NCI-H1417 (cell line): ENCODE results near the gene RAB3C.
A peak's percentile ranks its signal among the peaks of the same experiment; 100 is the strongest.
"Not testable (repeated sequence)": the region's sequence is repeated elsewhere in the genome, so short reads cannot be mapped to it uniquely, and the experiment has no call there.

Experiments
- DNase-seq, 3 experiments: peaks; one replicate each; lab custom pipeline; 2025; lab: John Stamatoyannopoulos, UW

The RAB3C gene

DNA sequence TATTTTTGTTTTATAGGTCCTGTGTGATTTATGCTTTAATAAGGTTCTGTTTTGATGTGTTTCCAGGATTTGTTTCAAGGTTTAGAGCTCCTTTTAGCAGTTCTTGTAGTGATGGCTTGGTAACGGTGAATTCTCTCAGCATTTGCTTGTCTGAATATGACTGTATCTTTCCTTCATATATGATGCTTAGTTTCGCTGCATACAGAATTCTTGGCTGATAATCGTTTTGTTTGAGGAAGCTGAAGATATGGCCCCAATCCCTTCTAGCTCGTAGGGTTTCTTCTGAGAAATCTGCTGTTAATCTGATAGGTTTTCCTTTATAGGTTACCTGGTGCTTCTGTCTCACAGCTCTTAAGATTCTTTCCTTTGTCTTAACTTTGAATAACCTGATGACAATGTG is 20.0 kb downstream of the RAB3C start:
- DNase-seq: not testable (repeated sequence)

DNA sequence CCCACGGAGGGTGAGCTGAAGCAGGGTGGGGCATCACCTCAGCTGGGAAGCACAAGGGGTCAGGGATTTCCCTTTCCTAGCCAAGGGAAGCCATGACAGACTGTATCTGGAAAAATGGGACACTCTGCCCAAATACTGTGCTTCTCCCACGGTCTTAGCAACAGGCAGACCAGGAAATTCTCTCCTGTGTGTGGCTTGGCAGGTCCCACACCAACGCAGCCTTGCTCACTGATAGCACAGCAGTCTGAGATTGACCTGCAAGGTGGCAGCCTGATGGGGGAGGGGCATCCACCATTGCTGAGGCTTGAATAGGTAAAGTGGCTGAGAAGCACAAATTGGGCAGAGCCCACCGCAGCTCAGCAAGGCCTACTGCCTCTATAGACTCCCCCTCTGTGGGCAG is 23.2 kb downstream of the RAB3C start:
- no peak for DNase-seq

GRCh38 chr5:58615972-58616371 is 33.1 kb downstream of the RAB3C start:
- no peak for DNase-seq

DNA sequence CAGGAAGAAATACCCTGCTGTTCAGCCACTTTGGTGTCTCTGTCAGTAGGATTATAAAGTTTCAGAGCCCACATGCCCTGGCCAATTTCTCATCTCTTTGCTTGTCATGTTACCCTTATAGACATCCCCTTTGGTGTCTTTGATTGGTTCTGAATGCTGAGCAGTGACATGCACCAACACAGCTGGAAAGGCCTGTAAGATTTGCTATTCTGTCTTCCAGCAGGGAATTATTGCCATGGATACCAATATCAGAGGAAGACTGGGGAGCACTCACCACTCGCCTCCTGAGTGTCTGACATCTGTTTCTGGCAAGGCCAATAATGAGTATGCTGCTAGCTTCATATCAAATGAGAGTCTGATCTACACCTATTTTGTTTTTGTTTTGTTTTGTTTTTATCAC is 34.4 kb downstream of the RAB3C start:
- DNase-seq: no peak

DNA sequence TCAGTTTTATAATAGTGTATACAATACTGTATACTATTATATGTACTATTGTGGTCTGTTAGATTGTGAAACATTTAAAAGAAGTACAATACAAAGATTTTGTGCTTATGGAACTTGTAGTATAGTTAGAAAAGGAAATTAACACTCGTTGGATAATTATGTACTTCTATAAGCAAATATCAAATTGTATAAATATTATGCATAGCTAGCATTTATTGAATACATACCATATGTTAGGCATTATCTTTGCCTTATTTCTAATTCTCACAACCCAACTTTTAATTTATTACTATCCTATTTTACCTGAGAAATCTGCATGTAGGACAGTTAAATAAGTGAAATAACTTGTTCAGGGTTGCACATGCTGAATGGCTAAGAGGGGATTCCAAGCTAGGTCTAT is 37.5 kb downstream of the RAB3C start:
- DNase-seq: no peak

- DNase-seq: no peak
These were observed 40.3 kb downstream of the RAB3C start for GRCh38 chr5:58622936-58623871.

- no peak for DNase-seq
These were observed 45.8 kb downstream of the RAB3C start for GRCh38 chr5:58628626-58629025.

DNA sequence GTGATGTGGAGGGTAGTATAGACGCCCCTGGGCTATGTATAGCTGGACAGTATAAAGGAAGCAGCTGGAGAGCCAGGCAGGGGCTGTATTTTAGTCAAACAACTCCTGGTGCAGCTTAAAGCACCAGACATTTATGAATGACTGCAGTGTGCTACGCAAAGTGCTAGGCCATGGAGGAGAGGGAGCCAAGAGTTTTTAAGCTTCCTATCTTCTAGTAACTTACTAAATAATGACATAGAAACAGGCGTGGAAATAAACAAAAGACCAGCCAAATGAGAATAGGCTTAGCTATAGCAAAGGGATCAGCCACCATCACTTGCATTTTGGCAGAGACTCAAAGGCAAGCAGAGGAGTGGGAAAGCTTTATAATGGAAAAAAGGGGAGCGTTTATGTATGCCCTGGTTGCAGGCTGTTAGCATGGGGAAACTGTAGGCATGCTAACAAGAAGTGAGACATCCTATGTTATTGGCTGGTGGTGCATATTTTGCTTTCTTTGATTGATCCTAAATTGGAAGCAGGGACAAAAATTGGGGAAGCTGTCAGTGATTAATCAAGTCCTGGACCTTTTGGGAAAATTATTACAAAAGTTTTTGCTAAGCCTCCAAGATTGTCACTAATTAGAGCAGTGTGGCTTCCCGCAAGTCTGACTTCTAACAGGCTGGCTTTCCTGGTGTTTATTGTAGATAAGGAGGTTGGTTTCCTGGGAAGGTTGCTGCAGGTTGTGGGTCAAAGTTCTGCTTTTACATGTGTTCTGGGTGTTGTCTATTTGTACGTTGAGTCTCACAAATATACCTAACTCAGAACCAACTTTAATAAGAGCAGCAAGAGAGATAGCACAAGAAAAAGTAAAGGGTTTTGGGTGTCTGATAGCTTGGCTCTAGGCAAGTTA is 46.6 kb downstream of the RAB3C start:
- DNase-seq: no peak

GRCh38 chr5:58631895-58632294 is 49.0 kb downstream of the RAB3C start:
- no peak for DNase-seq

- peak in 1 of 3 experiments; percentile 7 for DNase-seq
These were observed 52.5 kb downstream of the RAB3C start for GRCh38 chr5:58635416-58635815.

- no peak for DNase-seq
These were observed 57.1 kb downstream of the RAB3C start for GRCh38 chr5:58640011-58640410.

DNA sequence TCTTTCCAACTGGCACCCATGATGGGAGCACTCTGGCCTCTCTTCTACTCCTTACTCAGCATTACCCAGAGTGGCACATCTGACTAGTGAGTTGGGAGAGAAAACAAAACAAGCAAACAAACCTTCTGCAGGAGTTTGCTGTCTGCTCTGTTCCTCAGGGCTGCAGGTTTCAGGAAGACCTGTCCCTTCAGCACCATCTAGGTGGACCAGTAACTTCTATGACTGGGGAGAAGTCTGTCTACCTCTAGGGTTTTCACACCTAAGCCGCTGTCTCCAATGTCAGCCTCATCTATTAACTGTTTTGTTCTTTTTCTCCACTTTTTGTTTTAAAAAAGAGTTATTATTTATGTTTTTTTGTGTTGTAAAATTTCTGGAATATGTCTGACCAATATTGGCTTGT is 58.7 kb downstream of the RAB3C start:
- DNase-seq: no peak

GRCh38 chr5:58648846-58649245 is 66.0 kb downstream of the RAB3C start:
- DNase-seq: no peak

DNA sequence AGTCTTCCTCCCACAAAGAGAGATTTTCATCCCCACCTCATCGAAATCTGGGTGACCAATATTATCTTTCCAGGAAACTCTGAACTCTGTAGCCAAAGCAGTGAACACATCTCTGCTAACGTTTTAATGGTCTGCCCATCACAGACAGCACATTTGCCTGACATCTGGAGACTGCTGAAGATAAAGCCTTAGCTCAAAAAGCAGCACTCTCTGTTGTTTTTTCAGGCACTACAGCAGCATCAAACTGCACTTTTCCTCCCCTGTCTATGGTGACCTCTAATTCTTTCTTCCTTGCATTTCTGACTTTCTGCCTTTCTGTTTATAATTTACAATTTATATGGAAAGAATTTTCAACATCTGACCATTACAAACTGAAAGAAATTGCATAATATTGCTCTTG is 66.8 kb downstream of the RAB3C start:
- DNase-seq: no peak

GRCh38 chr5:58653521-58653920 is 70.6 kb downstream of the RAB3C start:
- DNase-seq: no peak

DNA sequence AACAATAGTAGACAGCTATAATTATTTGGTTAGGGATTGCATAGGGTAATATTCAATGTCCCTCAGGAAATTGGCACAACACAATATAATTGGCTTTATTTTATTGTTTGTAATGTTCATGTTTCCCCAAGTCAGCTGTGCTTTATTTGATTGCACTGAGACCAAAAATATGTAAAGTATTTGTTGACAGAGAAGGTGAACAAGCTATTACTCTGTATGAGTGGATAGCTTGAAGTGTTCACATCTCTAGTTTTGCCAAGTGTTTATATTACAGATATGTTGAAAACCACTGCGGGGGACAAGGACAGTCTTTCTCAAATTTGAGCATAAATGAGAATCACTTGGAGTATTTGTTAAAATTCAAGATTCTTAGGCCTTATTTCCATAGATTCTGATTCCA is 83.3 kb downstream of the RAB3C start:
- DNase-seq: peak in 1 of 3 experiments; percentile 22

DNA sequence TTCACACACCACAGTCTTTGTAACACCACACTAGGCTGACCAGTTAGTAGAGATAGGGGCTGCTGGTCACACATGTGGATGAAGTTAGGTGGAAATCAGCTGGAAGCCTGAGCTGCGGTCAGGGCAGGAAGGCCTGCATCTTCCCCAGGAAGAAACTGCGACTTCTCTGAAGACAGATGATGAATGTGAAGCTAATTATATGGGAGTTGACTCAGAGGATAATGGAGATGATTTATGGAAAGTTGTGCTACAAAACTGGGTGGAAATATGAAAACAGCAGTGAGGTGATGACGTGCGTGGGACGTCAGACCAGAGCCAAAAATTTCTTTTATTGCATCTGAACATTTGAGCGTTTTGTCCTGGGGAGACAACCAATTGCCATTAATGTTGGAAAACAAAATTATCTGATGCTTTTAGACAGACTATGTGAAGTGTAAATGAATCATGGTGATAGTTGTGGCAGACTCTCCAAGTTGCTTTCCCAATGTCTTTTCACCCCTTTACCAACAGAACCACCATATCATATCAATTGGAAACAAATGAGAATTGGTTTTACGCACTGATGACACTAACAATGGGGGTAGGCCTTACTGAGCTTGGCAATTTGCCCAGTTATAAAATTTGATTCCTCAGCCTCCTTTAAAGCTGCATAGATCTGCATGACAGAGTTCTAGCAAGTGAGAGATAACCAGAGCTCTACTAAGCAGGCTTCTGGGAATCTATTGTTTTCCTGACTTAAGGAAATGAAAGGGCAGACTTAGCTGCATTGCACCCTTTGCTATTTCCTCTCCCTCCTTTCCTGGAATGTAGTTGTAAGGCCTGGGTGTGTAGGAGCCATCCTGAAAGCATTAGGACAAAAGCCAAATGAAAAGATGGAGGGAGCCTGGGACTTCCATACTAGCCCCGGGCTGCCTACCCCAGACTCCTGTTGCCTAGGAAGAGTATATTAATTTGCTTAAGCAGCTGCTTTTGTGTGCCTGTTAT is 84.0 kb downstream of the RAB3C start:
- peak in 1 of 3 experiments; percentile 38 for DNase-seq

GRCh38 chr5:58670582-58670981 is 87.7 kb downstream of the RAB3C start:
- DNase-seq: no peak

DNA sequence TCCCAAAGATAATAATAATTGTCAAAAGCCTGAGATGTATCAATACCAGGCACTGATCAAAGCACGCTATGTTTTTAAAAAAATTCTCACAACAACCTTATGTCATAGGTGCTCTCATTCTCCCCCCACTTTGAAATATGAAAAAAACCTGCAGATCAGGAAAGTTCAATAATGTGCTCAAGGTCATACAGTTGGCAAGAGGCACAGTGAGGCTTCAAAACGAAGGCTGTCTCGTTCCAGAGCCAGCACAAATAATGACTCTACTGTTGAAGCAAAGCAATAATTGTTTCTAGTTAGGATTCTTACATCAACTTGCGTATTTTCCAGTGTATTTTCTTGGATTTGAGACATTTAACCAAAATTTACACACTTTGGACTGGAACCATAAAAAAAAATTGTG is 88.3 kb downstream of the RAB3C start:
- no peak for DNase-seq

GRCh38 chr5:58672521-58672920 is 89.6 kb downstream of the RAB3C start:
- DNase-seq: no peak

DNA sequence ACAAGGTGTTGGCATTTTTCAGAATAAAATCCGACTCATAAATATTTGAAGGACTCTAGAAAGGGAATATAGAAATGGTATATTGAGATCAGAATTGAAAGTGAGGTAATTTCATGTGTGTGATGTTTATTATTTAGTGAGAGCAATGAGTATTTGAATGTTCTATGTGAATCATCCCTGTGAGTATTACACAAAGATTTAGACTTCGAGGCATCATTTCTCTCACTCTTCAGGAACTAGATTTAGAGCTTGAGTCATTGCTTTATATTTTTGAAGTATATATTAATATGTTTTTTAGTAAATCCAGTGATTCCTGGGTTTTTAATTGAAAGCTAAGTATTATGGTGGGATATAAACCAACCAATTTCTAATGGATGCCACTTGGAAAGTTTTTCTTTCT is 91.2 kb downstream of the RAB3C start:
- DNase-seq: no peak

DNA sequence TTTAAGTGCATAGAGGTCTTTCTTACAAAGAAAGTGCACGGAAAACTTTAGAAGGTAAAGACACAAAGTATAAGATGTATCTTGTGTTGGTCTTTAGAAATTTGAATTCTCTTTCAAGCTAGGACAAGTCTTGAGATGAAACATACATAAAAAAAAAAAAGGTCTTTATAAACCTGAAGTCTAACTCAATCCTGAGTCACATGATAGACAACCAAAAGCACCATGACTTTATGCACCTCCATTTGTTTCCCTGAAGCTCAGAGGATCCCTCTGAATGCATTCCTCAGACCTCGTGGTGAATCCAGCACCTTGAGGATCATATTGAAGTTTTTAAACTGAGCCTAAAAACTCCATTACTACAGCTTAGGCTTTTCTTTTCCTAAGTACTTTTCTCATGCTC is 91.8 kb downstream of the RAB3C start:
- no peak for DNase-seq
